Testis (tissue), 3 donors: Measurements from ENCODE around the gene NYAP2. TPM values are rescaled to one million over a fixed set of nuclear protein-coding genes. Genes with fewer than 3 reads are reported as not detected.

Source experiments
- DNase-seq: peaks from one replicate; pipeline ENCODE4 v3.0.0-alpha.2; 2019
- H3K27ac ChIP-seq, 2 donors: fragments of 200-600 bp; sonication (generic); one replicate each; pipeline ENCODE4 v1.5.1; 2019
- H3K27me3 ChIP-seq: fragments of 200-600 bp; sonication (generic); one replicate; pipeline ENCODE4 v1.5.1; 2019
- H3K36me3 ChIP-seq: fragments of 200-600 bp; sonication (generic); one replicate; pipeline ENCODE4 v1.5.1; 2017; ENCODE audit warnings: low read depth; ENCODE audit errors: missing control alignments
- H3K4me1 ChIP-seq: fragments of 200-600 bp; sonication (generic); one replicate; pipeline ENCODE4 v1.5.1; 2019
- H3K4me3 ChIP-seq, 2 donors: fragments of 200-600 bp; sonication (generic); one replicate each; pipeline ENCODE4 v1.5.1; 2017 to 2019
- H3K9me3 ChIP-seq: fragments of 200-600 bp; sonication (generic); one replicate; pipeline ENCODE4 v1.5.1; 2017
- POLR2A ChIP-seq: fragments of 450-650 bp; IDR thresholded peaks from one replicate; pipeline ENCODE4 v1.6.1; 2017; ENCODE audit warnings: antibody characterized with exemption, mild to moderate bottlenecking, moderate library complexity
- WGBS, 2 donors: methylation state at CpG; one replicate each; pipeline ENCODE4 v1.1.5; 2018; 5-methylcytosine and 5-hydroxymethylcytosine counted together
- intact Hi-C: fragments of 100-400 bp; cut with DNase I; formaldehyde crosslinking; loops from one replicate; pipeline ENCODE4 v1.15.1; 2023; ENCODE audit warnings: low total_unique reads
- polyA plus RNA-seq: library from polyadenylated mRNA; stranded (reverse); fragments of 350-450 nt; fragmentation: Illumina TruSeq; extraction: RNeasy Lipid Tissue Mini Kit (QIAGEN cat#74804); gene quantifications from one replicate; pipeline ENCODE4 v1.2.3, GENCODE V29; 2014; ENCODE audit warnings: low read depth, low replicate concordance; ENCODE audit not compliant: insufficient read depth
- total RNA-seq, 2 donors: library from RNA; depleted of rRNA; stranded (reverse); fragments of >200 nt; gene quantifications; one replicate each; pipeline ENCODE4 v1.2.3, GENCODE V29; 2016
- TF ChIP-seq, protein P1 (sequence below), 3 experiments: fragments of 450-650 bp in 2 of 3; fragments of 200-600 bp in 1 of 3; sonication (generic) in 1 of 3; IDR thresholded peaks; one replicate each; pipeline ENCODE4 v1.5.1; 2016 to 2019; ENCODE audit warnings: antibody characterized with exemption in 3 of 3, mild to moderate bottlenecking in 2 of 3, moderate library complexity in 1 of 3

Gene NYAP2
- total and polyA plus RNA-seq, 3 donors from 2014 or later = 0.17 to 0.25 (median 0.24) TPM

- Histone ChIP-seq H3K27me3 (no peaks in the 10 kb centered on the region), H3K4me1 (no peaks in the 10 kb centered on the region), H3K27ac (no peak overlapping the region), H3K36me3 (no peaks in the 10 kb centered on the region), H3K4me3 (no peak overlapping the region), H3K9me3 (no peaks in the 10 kb centered on the region)
- 19 to 35% methylated on average over 1 of the region's 1 CpG for WGBS, 2 donors
- TF ChIP-seq POLR2A = no peak
- TF ChIP-seq, protein P1, sequence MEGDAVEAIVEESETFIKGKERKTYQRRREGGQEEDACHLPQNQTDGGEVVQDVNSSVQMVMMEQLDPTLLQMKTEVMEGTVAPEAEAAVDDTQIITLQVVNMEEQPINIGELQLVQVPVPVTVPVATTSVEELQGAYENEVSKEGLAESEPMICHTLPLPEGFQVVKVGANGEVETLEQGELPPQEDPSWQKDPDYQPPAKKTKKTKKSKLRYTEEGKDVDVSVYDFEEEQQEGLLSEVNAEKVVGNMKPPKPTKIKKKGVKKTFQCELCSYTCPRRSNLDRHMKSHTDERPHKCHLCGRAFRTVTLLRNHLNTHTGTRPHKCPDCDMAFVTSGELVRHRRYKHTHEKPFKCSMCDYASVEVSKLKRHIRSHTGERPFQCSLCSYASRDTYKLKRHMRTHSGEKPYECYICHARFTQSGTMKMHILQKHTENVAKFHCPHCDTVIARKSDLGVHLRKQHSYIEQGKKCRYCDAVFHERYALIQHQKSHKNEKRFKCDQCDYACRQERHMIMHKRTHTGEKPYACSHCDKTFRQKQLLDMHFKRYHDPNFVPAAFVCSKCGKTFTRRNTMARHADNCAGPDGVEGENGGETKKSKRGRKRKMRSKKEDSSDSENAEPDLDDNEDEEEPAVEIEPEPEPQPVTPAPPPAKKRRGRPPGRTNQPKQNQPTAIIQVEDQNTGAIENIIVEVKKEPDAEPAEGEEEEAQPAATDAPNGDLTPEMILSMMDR (IDR thresholded peaks at IDR 0.05) = no peak
- no peak for DNase-seq
- intact Hi-C loops = no loop called here
Measured at GRCh38 chr2:225559072-225559415, 159.5 kb downstream of the NYAP2 start.

- Histone ChIP-seq H3K36me3 (no peaks in the 10 kb centered on the region), H3K4me1 (no peaks in the 10 kb centered on the region), H3K27me3 (no peaks in the 10 kb centered on the region), H3K27ac (no peak overlapping the region), H3K9me3 (no peaks in the 10 kb centered on the region), H3K4me3 (no peak overlapping the region)
- intact Hi-C loops = no loop called here
- DNase-seq = no peak
- TF ChIP-seq, protein P1 (IDR thresholded peaks at IDR 0.05) = no peak
- no peak for TF ChIP-seq POLR2A
- WGBS, 2 donors = 81 to 87% methylated on average over 4 of the region's 4 CpGs
Measured at GRCh38 chr2:225566798-225567197, 167.3 kb downstream of the NYAP2 start.

DNA sequence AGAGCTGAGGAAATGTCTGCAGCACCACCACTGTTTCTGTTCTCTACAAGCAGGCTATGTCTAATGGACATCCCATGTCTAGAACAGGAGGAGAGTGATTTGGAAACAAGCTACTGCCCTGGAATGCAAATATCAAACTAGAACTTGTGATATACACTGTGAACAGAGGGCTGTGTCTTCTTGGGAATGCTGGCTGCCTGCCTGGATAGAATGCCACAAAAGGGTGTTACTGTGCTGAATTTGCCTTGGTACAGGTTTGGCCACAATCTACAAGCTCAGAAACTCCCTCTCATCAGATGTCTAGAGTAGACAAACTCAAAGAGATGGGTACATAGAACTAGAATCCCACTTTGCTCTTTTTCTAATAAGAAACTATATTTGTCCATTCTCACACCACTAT lies 170.5 kb downstream of the NYAP2 start:
- Histone ChIP-seq H3K36me3 (no peaks in the 10 kb centered on the region), H3K9me3 (no peaks in the 10 kb centered on the region), H3K4me3 (no peak overlapping the region), H3K27ac (no peak overlapping the region), H3K4me1 (no peaks in the 10 kb centered on the region), H3K27me3 (no peaks in the 10 kb centered on the region)
- TF ChIP-seq POLR2A = no peak
- TF ChIP-seq, protein P1 (IDR thresholded peaks at IDR 0.05) = no peak
- intact Hi-C loops = no loop called here
- DNase-seq = no peak

GRCh38 chr2:225573603-225574002 lies 174.1 kb downstream of the NYAP2 start:
- WGBS, 2 donors = 68 to 84% methylated on average over 3 of the region's 3 CpGs

GRCh38 chr2:225574582-225575138 lies 175.2 kb downstream of the NYAP2 start:
- Histone ChIP-seq H3K4me1 (no peaks in the 10 kb centered on the region), H3K27me3 (no peaks in the 10 kb centered on the region), H3K36me3 (no peaks in the 10 kb centered on the region), H3K4me3 (no peak overlapping the region), H3K9me3 (no peaks in the 10 kb centered on the region), H3K27ac (no peak overlapping the region)
- TF ChIP-seq POLR2A = no peak
- TF ChIP-seq, protein P1 (IDR thresholded peaks at IDR 0.05) = no peak
- intact Hi-C loops = no loop called here
- WGBS, 2 donors = 73% methylated on average over 5 of the region's 5 CpGs
- no peak for DNase-seq

More at GRCh38 chr2:225573603-225574002, 174.1 kb downstream of the NYAP2 start:
- no peak overlapping the region for H3K27ac ChIP-seq
- no peaks in the 10 kb centered on the region for H3K9me3 ChIP-seq
- H3K27me3 ChIP-seq = no peaks in the 10 kb centered on the region
- intact Hi-C loops = no loop called here
- no peaks in the 10 kb centered on the region for H3K4me1 ChIP-seq
- no peak for TF ChIP-seq POLR2A
- TF ChIP-seq, protein P1 (IDR thresholded peaks at IDR 0.05) = no peak
- H3K36me3 ChIP-seq = no peaks in the 10 kb centered on the region
- no peak overlapping the region for H3K4me3 ChIP-seq
- DNase-seq = no peak
